Astrocyte of the cerebellum (primary cell): ENCODE measurements around the gene FMO4.
"Not testable (repeated sequence)": the region's sequence is repeated elsewhere in the genome, so short reads cannot be mapped to it uniquely, and the experiment has no call there.

Experiments
- DNase-seq: peaks from one replicate; pipeline ENCODE4 v3.0.0-alpha.2; 2011; ENCODE audit warnings: low read depth
- H3K4me3 ChIP-seq: 2 replicates; pipeline ENCODE4 v1.5.1; 2011; ENCODE audit warnings: mild to moderate bottlenecking, low read depth, low read length, moderate library complexity
- CTCF ChIP-seq: IDR thresholded peaks from 2 replicates; pipeline ENCODE4 v1.5.1; 2012; ENCODE audit warnings: low read length, low read depth, moderate library complexity, mild to moderate bottlenecking; ENCODE audit errors: missing control alignments
- in situ Hi-C: cut with HindIII; loops from 2 replicates; pipeline ENCODE4 v1.10.0; 2017; ENCODE audit warnings: low sequenced_read_pairs

FMO4 gene

GRCh38 chr1:171379846-171380245 lies 65.9 kb downstream of the FMO4 start:
- in situ Hi-C loops: no loop called here
- no peak overlapping the region for H3K4me3 ChIP-seq
- DNase-seq: no peak
- TF ChIP-seq CTCF: no peak

GRCh38 chr1:171381866-171382210 lies 67.9 kb downstream of the FMO4 start:
- H3K4me3 ChIP-seq: no peak overlapping the region
- in situ Hi-C loops: no loop called here
- TF ChIP-seq CTCF: no peak
- no peak for DNase-seq

GRCh38 chr1:171384496-171384895 lies 70.5 kb downstream of the FMO4 start:
- TF ChIP-seq CTCF: no peak
- in situ Hi-C loops: no loop called here
- no peak overlapping the region for H3K4me3 ChIP-seq
- DNase-seq: no peak

- no peak for TF ChIP-seq CTCF
- DNase-seq: no peak
- in situ Hi-C loops: no loop called here
Observed at GRCh38 chr1:171389171-171389570, 75.2 kb downstream of the FMO4 start.

GRCh38 chr1:171390740-171391139 lies 76.8 kb downstream of the FMO4 start:
- in situ Hi-C loops, DNase-seq, H3K4me3 ChIP-seq: not testable (repeated sequence)

More at GRCh38 chr1:171389171-171389570, 75.2 kb downstream of the FMO4 start:
- H3K4me3 ChIP-seq: no peak overlapping the region
